IPS-NIHi7 (cell line): ENCODE results near the gene GSTM3.
"Not testable (repeated sequence)": the region's sequence is repeated elsewhere in the genome, so short reads cannot be mapped to it uniquely, and the experiment has no call there.

Experiments
- DNase-seq: peaks from one replicate; pipeline ENCODE4 v3.0.0; 2012; ENCODE audit warnings: mixed read lengths; ENCODE audit errors: extremely low spot score

Gene GSTM3

GRCh38 chr1:109775398-109775797 is 34.6 kb upstream of the GSTM3 start:
- no peak for DNase-seq

GRCh38 chr1:109773900-109774485 is 33.2 kb upstream of the GSTM3 start:
- DNase-seq, result no peak

GRCh38 chr1:109773203-109773899 is 32.5 kb upstream of the GSTM3 start:
- DNase-seq, result peak; percentile 87

GRCh38 chr1:109772658-109773202 is 31.9 kb upstream of the GSTM3 start:
- no peak for DNase-seq

GRCh38 chr1:109771712-109772657 is 31.1 kb upstream of the GSTM3 start:
- DNase-seq, result no peak

GRCh38 chr1:109770331-109771095 is 29.7 kb upstream of the GSTM3 start:
- no peak for DNase-seq

GRCh38 chr1:109769330-109770078 is 28.7 kb upstream of the GSTM3 start:
- DNase-seq, result no peak

- DNase-seq, result no peak
Measured at GRCh38 chr1:109768820-109769219, 28.0 kb upstream of the GSTM3 start.

- no peak for DNase-seq
Measured at GRCh38 chr1:109768335-109768650, 27.5 kb upstream of the GSTM3 start.

- no peak for DNase-seq
Measured at GRCh38 chr1:109767637-109768334, 26.9 kb upstream of the GSTM3 start.

- DNase-seq, result not testable (repeated sequence)
Measured at GRCh38 chr1:109766991-109767636, 26.3 kb upstream of the GSTM3 start.

GRCh38 chr1:109765896-109766615 is 25.2 kb upstream of the GSTM3 start:
- no peak for DNase-seq

GRCh38 chr1:109765483-109765815 is 24.6 kb upstream of the GSTM3 start:
- DNase-seq, result no peak

GRCh38 chr1:109764561-109765482 is 24.0 kb upstream of the GSTM3 start:
- DNase-seq, result no peak

- DNase-seq, result no peak
Measured at GRCh38 chr1:109763646-109764415, 23.0 kb upstream of the GSTM3 start, which contains the start of gene EPS8L3. Gene EPS8L3, minus strand, starts transcription at chr1:109763923. Its CDS starts 2,174 bp downstream, at chr1:109761749.

GRCh38 chr1:109762821-109763645 is 22.2 kb upstream of the GSTM3 start:
- no peak for DNase-seq
